ENCODE measurements around the gene VAV2. TPM values are rescaled to one million over a fixed set of nuclear protein-coding genes. Genes with fewer than 3 reads are reported as not detected.

The VAV2 gene
- total RNA-seq, 2 experiments from 2014 or later = 11.0 to 27.8 TPM

DNA sequence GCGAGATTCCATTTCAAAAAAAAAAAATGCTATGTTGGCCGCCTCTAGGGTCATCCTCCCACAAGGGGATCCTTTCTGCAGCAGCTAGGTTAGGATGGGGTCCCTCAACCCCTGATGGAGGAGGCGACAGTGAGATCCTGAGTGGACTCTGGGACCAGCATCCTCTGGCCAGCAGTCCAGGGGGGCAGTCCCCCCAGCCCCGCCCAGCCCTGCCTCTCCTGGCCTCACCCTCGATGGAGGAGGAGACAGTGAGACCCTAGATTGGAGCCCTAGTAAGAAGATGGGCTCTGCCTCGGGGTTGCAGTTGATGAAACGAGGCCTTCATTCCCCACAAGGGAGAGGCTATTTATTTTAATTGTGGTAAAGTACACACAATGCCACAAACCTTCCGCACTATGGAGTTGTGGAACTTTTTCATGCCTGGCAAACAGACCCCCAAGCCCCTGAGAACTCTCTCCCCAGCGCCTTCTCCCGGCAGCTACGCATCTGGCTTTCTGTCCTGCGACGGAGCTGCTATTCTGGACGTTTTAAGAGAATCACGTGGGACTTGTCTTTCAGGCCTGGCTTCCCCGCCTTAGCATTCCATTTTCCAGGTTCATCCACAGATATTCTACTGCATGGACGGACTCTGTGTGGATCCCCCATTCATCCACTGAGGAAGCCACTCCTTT, 15.8 kb downstream of the VAV2 start:
- TF ChIP-seq EZH2phosphoT487 (IDR thresholded peaks at IDR 0.05; ENCODE audit: borderline replicate concordance, low read depth, low read length) = no peak
- TF ChIP-seq, protein P1, sequence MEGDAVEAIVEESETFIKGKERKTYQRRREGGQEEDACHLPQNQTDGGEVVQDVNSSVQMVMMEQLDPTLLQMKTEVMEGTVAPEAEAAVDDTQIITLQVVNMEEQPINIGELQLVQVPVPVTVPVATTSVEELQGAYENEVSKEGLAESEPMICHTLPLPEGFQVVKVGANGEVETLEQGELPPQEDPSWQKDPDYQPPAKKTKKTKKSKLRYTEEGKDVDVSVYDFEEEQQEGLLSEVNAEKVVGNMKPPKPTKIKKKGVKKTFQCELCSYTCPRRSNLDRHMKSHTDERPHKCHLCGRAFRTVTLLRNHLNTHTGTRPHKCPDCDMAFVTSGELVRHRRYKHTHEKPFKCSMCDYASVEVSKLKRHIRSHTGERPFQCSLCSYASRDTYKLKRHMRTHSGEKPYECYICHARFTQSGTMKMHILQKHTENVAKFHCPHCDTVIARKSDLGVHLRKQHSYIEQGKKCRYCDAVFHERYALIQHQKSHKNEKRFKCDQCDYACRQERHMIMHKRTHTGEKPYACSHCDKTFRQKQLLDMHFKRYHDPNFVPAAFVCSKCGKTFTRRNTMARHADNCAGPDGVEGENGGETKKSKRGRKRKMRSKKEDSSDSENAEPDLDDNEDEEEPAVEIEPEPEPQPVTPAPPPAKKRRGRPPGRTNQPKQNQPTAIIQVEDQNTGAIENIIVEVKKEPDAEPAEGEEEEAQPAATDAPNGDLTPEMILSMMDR (conservative IDR thresholded peaks at IDR 0.05; ENCODE audit: low read length) = no peak
- H4K20me1 ChIP-seq (ENCODE audit: insufficient read depth, low read length) = peaks cover 6% of the 10 kb centered on the region; the same call in 1 of the 2 replicates
- BruUV-seq (replicated peaks) = no TSS peak
- DNase-seq (ENCODE audit: low spot score) = no peak
- intact Hi-C loops (cut with micrococcal nuclease; ENCODE audit: unreplicated experiment) = no loop called here
- no peak overlapping the region for H2AFZ ChIP-seq (ENCODE audit: low read length)
- H3K4me2 ChIP-seq (ENCODE audit: low read length) = no peak overlapping the region
- no peaks in the 10 kb centered on the region; the same call in 1 of the 2 replicates for H3K79me2 ChIP-seq (ENCODE audit: insufficient read depth, low read depth, low read length)
- peaks cover 52% of the 10 kb centered on the region for H3K4me1 ChIP-seq (ENCODE audit: insufficient read depth, low read length, poor library complexity, severe bottlenecking)
- no peaks in the 10 kb centered on the region for H3K9me3 ChIP-seq (ENCODE audit: low read length)
- no peaks in the 10 kb centered on the region for H3K9me2 ChIP-seq (ENCODE audit: insufficient read depth, low read length)
- no peak overlapping the region for H3K4me3 ChIP-seq (ENCODE audit: low read depth, low read length, poor library complexity, severe bottlenecking)
- ChIA-PET CTCF (ENCODE audit: unreplicated experiment) (no interaction called here), POLR2A (interaction anchor here (1.2 kb wide), 1 partner anchor 15 kb away, joined by 3 read pairs; no protein-coding TSS in a partner anchor)
- no peak overlapping the region for H3K27ac ChIP-seq (ENCODE audit: low read depth, low read length, poor library complexity, severe bottlenecking)
- no peaks in the 10 kb centered on the region for H3K36me3 ChIP-seq (ENCODE audit: insufficient read depth, low read length)

DNA sequence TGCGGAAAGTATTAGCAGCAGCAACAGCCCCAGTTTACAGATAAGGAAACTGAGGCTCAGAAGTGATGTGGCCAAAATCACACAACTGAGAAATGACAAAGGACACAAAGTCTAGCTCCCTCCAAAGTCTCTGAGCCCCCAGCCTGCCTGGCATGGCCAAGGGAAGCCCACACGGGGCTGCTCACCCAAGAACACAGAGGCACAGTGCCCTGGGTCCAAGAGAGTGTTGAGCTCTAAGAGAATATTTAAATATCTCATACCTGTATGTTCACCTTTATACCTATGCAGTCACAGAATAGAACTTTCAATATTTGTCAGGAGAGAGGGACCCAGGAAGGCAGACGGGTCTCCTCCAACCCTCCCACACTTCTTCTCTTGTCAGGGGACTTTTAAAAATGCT, 16.6 kb downstream of the VAV2 start:
- TF ChIP-seq, protein P1 (conservative IDR thresholded peaks at IDR 0.05; ENCODE audit: low read length) = no peak
- Histone ChIP-seq H3K9me3 (ENCODE audit: low read length) (no peaks in the 10 kb centered on the region), H3K36me3 (ENCODE audit: insufficient read depth, low read length) (no peaks in the 10 kb centered on the region), H3K4me1 (ENCODE audit: insufficient read depth, low read length, poor library complexity, severe bottlenecking) (peaks cover 44% of the 10 kb centered on the region), H3K4me3 (ENCODE audit: low read depth, low read length, poor library complexity, severe bottlenecking) (no peak overlapping the region), H2AFZ (ENCODE audit: low read length) (no peak overlapping the region), H3K79me2 (ENCODE audit: insufficient read depth, low read depth, low read length) (no peaks in the 10 kb centered on the region; the same call in 1 of the 2 replicates), H3K27ac (ENCODE audit: low read depth, low read length, poor library complexity, severe bottlenecking) (no peak overlapping the region), H3K4me2 (ENCODE audit: low read length) (no peak overlapping the region), H3K9me2 (ENCODE audit: insufficient read depth, low read length) (no peaks in the 10 kb centered on the region), H4K20me1 (ENCODE audit: insufficient read depth, low read length) (peaks cover 6% of the 10 kb centered on the region; the same call in 1 of the 2 replicates)
- no peak for DNase-seq (ENCODE audit: low spot score)
- intact Hi-C loops (cut with micrococcal nuclease; ENCODE audit: unreplicated experiment) = no loop called here
- ChIA-PET POLR2A (no interaction called here), CTCF (ENCODE audit: unreplicated experiment) (no interaction called here)
- BruUV-seq (replicated peaks) = no TSS peak

DNA sequence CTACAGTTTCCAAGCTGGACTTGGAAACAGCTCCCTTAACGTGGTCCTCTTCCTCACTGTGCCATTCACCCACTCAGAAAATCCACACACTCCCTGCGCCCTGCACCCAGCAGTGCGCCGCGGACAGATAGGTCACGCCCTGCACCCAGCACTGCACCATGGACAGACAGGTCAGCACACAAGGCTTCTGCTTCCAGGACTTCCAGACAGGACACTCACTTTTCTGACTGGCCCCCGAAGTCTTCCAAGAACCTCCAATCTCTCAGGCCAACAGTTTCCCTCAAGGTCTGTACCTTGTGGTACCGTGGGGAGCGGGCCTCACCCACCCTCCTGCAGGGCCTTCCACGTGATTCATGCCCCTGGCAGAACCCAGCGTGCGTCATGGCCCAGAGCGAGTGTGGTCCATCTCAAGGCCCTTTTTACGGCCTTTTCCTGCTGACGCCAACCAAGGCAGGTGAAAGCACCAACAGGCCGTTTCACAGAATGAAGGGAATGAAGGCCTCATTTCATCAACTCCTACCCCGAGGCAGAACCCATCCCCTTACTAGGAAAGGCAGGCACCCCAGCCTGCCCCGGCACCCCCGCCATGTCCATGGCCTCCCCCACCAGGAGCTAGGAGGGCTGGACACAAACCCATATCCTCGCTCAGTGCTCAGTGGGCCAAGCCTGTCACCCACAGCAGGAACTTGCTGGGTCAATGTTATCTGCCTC, 17.3 kb downstream of the VAV2 start:
- H4K20me1 ChIP-seq (ENCODE audit: insufficient read depth, low read length) = peaks cover 6% of the 10 kb centered on the region; the same call in 1 of the 2 replicates
- no peaks in the 10 kb centered on the region for H3K36me3 ChIP-seq (ENCODE audit: insufficient read depth, low read length)
- TF ChIP-seq, protein P1 (conservative IDR thresholded peaks at IDR 0.05; ENCODE audit: low read length) = no peak
- TF ChIP-seq EZH2phosphoT487 (IDR thresholded peaks at IDR 0.05; ENCODE audit: borderline replicate concordance, low read depth, low read length) = no peak
- H3K79me2 ChIP-seq (ENCODE audit: insufficient read depth, low read depth, low read length) = no peaks in the 10 kb centered on the region; the same call in 1 of the 2 replicates
- POLR2A ChIA-PET = interaction anchor here (0.5 kb wide), 1 partner anchor 105 kb away, joined by 8 read pairs; no protein-coding TSS in a partner anchor
- peaks cover 37% of the 10 kb centered on the region for H3K4me1 ChIP-seq (ENCODE audit: insufficient read depth, low read length, poor library complexity, severe bottlenecking)
- intact Hi-C loops (cut with micrococcal nuclease; ENCODE audit: unreplicated experiment) = no loop called here
- H3K4me2 ChIP-seq (ENCODE audit: low read length) = no peak overlapping the region
- CTCF ChIA-PET (ENCODE audit: unreplicated experiment) = no interaction called here
- H3K9me3 ChIP-seq (ENCODE audit: low read length) = no peaks in the 10 kb centered on the region
- no peak overlapping the region for H2AFZ ChIP-seq (ENCODE audit: low read length)
- no peak overlapping the region for H3K27ac ChIP-seq (ENCODE audit: low read depth, low read length, poor library complexity, severe bottlenecking)
- BruUV-seq (replicated peaks) = no TSS peak
- no peaks in the 10 kb centered on the region for H3K9me2 ChIP-seq (ENCODE audit: insufficient read depth, low read length)
- no peak for DNase-seq (ENCODE audit: low spot score)
- H3K4me3 ChIP-seq (ENCODE audit: low read depth, low read length, poor library complexity, severe bottlenecking) = no peak overlapping the region
